Esophagus mucosa (tissue), 1 donor: ENCODE measurements around the gene OLFM3. TPM values are rescaled to one million over a fixed set of nuclear protein-coding genes. Genes with fewer than 3 reads are reported as not detected.

Experiments
- ATAC-seq: fragments of 200-7000 bp; cut with Tn5 transposase; one replicate; pipeline ENCODE4 v1.9.1; 2020
- total RNA-seq: library from RNA; stranded (reverse); gene quantifications from one replicate; pipeline ENCODE4 v1.2.4, GENCODE V29; 2023
- donor health status: DM: yes; HTN: yes; CAD: no.

OLFM3 gene
- total RNA-seq: not detected

- no peak for ATAC-seq
These were observed at the start of gene OLFM3 for GRCh38 chr1:101996825-101997465. TSS of gene OLFM3 (minus strand) at chr1:101996926.

GRCh38 chr1:102045752-102046151, 49.0 kb upstream of the OLFM3 start:
- no peak for ATAC-seq

DNA sequence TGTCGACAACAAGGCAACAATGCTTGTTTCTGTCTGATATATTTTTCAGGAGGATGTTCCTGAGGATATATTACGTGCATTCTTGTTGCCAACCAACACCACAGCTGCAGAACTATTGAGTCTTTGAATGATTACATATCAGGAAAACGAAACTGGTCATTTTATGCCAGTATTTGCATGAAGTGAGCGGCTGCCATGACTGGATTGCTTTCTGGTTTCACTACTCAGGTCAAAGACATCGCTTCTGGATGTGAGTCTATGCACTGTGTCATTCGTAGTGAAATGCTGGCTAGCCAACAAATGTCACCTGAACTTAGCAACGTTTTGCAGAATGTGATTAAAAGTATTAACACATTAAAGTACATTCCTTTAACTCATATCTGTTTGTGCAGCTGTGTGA, 35.8 kb upstream of the OLFM3 start:
- ATAC-seq: no peak

- no peak for ATAC-seq
These were observed 22.8 kb upstream of the OLFM3 start for GRCh38 chr1:102019530-102019929.

GRCh38 chr1:102015728-102016127, 19.0 kb upstream of the OLFM3 start:
- ATAC-seq: no peak

GRCh38 chr1:102002057-102002456, 5.3 kb upstream of the OLFM3 start:
- ATAC-seq: no peak

GRCh38 chr1:101995984-101996745, 561 bp downstream of the OLFM3 start:
- ATAC-seq: no peak

DNA sequence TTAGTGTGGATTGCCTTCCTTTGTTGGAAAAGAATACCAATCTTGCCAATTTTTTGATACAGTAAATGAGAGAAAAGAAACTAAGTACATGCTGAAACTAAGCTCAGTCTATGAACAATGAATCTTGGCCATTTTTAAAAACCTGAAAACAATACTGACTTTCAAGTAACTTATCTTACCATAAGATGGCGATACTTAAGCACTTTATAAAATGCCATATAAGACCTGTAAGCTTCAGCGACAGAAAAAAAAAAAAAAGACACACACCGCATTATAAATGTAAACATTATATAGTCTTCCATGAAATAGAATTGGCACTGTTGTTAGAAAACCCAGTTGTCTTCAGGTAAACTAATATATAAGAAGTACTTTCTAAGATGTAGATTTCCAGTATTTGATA, 3.0 kb downstream of the OLFM3 start:
- ATAC-seq: no peak

DNA sequence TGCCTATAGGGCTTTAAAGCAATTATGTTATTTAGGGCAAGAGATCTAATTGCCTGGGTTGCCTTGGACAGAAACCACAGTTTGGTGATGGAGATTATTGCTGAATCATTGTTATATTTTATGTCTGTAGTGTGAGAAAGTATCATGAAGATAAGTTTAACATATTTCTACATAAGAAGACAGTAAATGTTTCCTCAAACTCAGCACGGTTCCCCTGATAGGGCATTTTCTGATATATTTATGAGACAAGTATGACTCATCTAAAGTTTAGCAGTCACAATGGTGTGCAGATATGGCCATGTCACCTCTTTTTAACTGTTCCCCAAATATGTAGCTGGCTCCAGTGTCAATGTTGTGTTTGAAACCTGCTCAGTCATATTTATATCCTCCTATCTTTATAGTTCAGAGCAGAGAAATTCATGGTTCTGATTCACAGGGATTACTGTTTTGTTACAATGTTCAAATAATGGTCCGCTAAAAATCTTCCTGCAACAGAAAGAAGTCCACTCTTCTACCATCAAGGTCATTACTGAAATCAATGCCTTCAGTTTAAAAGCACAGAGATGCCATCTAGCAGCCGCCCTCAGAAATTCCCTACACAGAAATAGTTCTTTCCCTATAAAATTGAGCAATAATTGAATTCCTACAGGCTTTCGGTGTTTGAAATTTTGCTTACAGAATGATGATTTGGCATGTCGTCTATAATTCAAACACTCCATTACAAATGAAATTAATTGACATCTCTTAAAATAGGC, 3.7 kb downstream of the OLFM3 start:
- ATAC-seq: no peak

DNA sequence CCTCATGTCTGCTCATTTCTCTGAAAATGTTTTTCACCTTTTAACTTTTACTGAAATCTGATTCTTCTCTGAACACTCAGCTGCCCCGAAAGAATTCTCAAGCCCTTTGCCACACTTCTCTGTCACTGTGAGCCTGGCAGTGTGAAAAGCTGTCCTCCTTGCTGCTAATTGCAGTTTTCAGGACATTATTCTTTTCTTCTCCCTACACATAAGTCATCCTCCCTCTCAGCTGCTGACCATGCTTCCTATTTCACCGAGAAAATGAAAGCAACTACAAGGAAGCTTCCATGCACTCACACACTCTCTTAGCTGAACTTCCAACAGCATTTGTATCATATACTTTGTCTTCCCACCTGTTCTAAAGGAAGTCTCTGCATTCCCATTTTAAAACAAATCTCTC, 15.8 kb downstream of the OLFM3 start:
- ATAC-seq: no peak

DNA sequence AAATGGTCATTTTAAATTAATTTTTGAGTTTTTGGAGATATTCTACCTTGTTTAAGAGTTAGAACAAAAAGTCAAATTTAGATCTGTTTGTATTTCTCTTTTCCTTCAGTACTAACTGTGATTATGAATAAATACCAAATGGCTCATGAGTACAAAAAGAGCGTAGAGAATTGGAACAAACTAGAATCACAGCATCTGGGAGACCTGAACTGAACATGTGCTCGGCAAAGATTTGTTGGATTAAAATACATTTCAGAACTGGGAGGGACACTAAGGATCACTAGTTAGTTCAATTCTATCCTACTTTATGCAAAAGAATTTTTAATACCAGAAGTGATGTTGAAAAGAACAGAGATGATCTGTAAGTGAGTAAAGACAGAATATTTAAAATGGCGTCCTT, 19.5 kb downstream of the OLFM3 start:
- ATAC-seq: no peak

DNA sequence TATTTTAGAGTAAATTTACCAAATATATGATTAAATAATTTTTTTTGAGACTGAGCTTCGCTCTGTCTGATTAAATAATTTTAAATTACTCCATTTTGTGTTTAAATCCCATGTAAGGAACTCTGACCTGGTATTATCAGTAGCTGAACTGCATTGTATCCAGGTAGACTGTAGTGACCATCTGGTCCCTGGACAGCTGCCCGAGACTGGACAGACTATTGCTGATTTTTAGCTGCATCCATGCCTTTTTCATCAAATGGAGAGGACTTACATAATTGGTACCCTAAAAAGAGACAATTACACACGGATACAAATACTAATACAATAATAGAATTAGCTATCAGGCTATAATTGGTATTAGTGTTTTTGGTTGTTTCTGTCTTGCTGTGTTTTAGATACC, 20.6 kb downstream of the OLFM3 start:
- no peak for ATAC-seq

DNA sequence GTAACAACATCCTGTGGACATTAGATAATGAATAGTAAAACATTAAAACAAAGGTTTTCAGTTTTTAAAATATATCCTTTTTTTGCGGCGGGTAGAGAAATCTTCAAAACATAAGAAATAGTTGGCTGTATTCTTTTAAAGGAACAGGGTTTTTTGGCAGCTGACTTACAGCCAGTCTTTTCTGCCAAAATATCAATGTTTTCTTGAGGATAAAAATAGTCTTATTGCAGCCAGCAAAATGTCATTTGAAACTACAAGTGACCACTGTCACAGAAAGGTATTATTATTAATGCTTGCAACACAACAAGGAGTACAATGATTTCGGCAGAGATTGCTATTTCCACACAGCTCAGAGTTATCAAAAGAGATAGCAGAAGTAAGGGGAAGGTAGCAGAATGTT, 21.4 kb downstream of the OLFM3 start:
- no peak for ATAC-seq

DNA sequence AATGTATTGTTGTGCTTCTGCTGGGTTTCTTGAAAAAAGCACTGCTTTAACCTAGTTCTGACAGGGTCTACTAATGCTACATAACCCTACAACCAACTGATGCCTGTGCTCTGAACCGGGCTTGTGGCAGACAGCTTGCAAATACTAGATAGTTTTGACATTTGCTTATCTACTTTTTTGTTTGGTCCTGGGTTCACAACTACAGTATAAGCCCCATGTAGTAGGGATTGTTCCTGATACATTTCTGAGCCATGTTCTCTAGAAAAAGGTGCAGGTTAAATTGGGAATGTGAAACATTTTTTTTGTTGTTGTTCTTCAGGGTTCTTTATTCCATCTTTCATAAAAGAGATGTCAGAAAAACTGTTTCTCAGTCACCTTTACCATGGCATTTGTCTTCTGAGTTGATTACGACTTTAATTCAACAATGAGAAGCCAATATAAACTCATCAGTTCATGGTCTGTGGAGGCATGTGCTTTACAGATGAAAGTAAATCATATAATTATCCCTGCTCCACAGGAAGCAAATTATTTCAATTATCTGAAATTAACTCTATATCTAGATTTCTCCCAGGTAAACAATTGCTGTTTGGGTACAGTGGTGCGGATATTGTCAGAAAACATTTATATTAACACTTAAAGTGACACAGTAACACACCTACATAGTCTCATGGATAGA, 22.0 kb downstream of the OLFM3 start:
- ATAC-seq: no peak

GRCh38 chr1:101971304-101971703, 25.4 kb downstream of the OLFM3 start:
- no peak for ATAC-seq

- no peak for ATAC-seq
These were observed 28.9 kb downstream of the OLFM3 start for GRCh38 chr1:101967871-101968270.

GRCh38 chr1:101965341-101965740, 31.4 kb downstream of the OLFM3 start:
- ATAC-seq: no peak

DNA sequence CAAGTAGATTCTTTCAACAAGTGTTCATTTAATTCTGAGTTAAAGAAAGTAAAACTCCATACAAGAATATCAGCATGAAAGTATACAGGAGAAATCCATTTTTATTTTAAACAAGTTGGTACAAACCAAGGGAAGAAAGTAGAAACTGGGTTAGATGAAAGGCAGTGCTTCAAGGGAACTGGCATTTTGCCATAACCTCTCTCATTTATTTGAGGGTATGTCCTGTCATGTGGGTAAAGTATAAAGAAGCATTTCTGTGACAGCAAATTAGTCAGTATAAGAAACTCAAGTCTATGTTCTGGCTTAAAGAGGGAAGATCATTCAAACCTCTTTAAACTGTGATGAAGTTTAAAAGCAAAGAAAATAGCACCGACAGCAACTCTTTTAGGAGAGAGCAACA, 32.0 kb downstream of the OLFM3 start:
- ATAC-seq: no peak

DNA sequence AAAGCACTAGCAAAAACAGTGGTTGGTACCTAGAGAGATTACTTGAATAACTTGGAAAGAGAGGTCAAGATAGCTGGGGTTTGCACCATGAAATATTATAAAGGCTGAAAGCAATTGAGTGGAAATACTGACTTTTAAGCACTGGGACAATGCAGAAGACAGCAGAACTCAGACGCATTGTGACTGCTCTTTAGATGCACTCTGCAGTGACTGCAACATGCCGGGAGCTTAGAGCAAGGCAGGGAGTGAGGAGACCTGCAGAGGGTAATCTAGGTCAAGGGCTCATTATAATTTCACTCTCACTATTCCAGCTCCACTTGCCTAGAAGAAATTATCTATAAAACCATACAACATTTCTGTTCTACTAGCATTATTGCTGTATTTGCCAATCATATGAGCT, 36.6 kb downstream of the OLFM3 start:
- no peak for ATAC-seq

DNA sequence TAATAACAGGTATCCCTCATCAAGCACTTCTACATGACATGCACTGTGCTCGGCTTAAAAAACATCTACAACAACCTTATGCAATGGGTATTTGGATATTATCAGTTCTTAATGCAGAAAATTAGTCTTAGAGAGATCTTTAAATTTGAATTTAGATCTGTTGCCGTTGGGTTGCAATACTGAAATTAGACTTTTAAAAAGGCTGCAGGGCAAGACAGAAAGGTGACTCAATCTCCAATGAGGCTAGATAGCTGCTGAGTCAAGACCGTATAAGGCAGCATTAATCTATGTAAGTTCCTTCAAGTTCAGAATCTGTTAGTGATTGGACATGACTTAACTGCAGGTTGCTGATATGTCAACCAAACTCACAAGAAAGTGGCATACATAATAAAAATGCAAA, 37.3 kb downstream of the OLFM3 start:
- no peak for ATAC-seq

GRCh38 chr1:101957771-101958170, 39.0 kb downstream of the OLFM3 start:
- ATAC-seq: no peak

DNA sequence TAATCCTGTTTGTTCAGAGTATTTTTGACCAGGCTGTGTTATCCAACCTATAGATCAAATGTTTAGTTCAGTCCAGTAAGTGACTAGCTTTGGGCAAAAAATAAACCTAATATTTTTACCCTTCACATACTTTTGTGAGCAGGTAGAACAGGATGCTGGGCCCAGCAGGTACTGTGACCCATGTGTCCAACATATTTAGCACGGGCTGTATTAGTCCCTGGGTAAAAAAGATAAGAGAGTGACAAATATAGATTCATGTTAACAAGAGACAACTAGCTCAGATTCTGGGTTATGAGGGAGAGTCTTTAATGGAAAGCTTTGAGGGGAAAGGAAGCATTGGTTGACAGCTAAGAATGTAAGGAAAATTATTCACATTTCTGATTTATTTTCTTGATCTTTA, 43.1 kb downstream of the OLFM3 start:
- no peak for ATAC-seq

- no peak for ATAC-seq
These were observed 50.8 kb downstream of the OLFM3 start for GRCh38 chr1:101945884-101946283.
